HG02981 (cell line): ENCODE measurements around the gene GPAM.
"Not testable (repeated sequence)": the region's sequence is repeated elsewhere in the genome, so short reads cannot be mapped to it uniquely, and the experiment has no call there.

Source experiments
- ATAC-seq: cut with Tn5 transposase; IDR thresholded peaks from one replicate; pipeline ENCODE4 v1.9.1; 2021; ENCODE audit warnings: mild to moderate bottlenecking, moderate library complexity; ENCODE audit not compliant: unreplicated experiment

Gene GPAM

GRCh38 chr10:112216966-112217365, 33.4 kb upstream of the GPAM start:
- ATAC-seq: no peak

DNA sequence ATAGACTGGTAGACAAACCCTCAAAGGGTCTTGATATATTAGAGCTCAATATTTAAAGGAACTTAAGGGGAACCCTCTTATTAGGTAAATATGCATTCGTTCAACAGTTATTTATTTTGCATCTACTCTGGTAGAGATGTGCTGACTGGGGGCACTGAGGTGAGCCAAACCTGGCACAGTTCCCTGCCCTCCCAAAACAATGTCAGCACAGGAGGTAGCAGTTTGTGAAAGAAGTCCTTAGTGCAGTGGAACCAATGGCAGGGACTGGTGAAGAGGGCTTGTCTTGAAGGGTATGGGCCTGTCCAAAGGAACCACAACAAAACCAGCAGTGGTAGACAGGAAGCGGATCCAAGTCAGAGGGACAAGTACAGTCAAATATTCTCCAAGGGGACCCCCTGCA, 32.6 kb upstream of the GPAM start:
- ATAC-seq: no peak

GRCh38 chr10:112215342-112215774, 31.8 kb upstream of the GPAM start:
- ATAC-seq: no peak

GRCh38 chr10:112214298-112214926, 30.8 kb upstream of the GPAM start:
- no peak for ATAC-seq

DNA sequence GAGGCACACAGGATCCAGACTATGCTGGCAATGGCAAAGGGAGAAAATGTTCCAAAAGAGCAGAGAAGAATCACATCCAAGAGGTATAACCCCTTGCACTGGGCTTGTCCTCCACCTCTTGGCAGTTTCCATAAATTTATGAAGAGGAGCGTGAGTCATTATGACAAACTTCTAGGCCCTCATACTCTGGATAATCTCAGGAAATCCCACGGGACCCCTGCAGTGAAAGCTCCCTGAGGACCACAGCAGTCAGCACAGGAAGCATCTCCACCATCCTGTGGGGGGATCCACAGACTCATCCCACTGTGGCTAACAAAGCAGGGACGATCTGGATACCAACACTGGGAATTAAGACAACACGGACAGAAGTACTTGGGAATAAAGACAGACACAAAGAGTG, 30.3 kb upstream of the GPAM start:
- ATAC-seq: no peak

- ATAC-seq: peak; percentile 53
Measured at GRCh38 chr10:112213098-112213823, 29.7 kb upstream of the GPAM start.

- ATAC-seq: no peak
Measured at GRCh38 chr10:112210666-112211065, 27.1 kb upstream of the GPAM start.

DNA sequence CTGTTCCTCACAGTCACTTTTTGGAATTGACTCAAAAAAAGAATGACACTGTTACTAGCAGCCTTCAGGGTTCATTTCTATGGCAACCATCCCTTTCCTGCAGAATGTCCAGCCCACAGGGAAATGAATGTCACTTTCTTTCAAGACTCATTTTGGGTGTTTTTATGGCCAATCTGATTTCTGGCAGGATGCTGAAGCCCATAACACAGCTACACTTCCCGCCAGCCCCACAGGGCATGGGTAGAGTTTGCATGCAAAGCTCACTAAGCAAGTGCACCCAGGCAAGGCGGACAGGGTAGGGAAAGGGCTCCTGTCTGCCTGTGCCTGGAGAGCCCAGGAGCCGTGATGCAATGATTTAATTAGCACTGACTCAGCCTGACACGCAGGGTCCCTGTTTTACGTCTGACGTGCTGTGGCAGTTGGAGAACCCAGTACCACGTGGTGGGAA, 26.1 kb upstream of the GPAM start:
- ATAC-seq: no peak

- no peak for ATAC-seq
Measured at GRCh38 chr10:112208997-112209396, 25.4 kb upstream of the GPAM start.

DNA sequence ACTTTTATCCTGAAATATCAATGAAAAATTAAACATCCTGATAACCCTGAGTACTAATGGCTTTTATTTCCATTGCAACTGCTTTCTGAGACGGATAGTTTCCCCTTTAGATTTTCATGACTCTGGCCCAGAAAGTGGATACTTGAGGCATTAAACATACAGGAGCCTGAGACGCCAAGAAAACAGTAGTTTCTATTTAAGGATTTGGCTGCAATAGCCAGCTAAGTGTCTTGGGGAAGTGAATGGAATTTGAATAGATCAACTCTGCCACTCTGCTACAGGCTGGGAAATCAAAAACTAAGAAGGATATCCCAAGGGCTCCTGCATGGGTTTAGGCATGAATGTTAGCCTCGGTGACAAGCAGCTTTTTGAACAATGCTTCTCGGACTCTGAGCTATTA, 24.7 kb upstream of the GPAM start:
- ATAC-seq: no peak

DNA sequence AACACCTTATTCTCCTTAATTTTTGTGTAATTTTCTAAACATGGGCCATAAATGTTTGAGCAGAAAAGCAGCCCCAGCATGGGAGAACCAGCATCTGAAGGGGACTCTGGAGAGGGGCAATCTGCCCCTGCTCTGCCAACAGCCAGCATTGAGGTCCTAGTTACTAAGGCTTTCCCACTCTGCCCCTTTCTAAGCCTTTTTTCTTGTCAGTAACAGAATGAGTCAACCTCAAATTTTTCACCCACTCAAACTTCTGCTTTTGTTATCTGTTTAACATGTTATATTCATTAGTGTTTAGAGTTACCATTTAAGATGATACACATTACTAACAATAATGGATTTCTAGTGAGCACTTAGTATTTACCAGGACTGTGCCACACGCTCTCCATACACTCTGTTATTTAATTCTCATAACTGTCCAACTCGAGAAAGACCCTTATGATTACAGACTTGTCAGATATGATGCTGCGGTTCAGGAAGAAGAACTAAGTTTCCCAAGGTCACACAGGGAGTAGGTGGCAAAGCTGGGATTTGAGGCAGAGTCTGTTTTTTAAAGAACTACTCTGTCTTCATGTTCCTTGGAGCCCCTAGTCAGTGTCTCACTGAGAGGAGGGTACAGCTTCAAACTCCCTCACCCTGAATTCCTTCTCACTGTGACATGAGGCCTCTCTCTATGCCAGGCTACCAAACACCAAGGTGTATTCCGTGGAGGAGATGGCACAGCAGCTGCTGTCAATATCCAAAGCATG, 19.9 kb upstream of the GPAM start:
- peak; percentile 58 for ATAC-seq

GRCh38 chr10:112202561-112203241, 19.1 kb upstream of the GPAM start:
- peak; percentile 90 for ATAC-seq

DNA sequence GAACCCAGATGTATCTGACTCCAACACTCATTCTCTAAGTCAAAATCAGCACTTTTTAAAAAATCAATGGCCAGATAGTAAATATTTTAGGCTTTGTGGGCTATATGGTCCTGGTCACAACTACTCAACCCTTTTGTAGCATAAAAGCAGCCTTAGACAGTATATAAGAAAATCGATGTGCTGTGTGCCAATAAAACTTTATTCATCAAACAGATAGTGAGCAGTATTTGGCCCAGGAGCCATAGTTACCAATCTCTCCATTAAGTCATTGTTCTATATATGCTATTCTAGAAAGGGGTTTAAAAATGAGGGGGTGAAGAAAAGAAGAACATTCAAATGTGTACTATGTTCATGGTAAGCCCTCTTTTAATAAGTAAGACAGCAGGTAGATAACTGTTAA, 18.5 kb upstream of the GPAM start:
- no peak for ATAC-seq

DNA sequence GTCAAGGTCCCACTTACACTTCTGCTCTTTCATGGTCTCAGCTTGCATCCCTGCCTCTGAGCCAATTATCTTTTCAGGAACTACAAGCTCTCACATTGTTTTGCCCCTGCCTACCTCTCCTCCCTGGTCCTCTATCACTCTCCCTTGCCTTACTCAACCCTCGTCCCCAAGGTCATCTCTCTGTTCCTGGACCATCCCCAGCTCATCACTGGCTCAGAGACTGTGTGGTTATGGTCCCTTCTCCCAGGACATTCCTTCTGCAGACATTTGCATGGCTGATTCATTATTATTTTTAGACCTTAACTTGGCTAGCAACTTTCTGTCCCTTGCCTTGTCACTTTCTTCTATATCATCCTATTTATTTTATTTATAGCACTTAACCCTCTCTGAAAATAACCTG, 17.8 kb upstream of the GPAM start:
- ATAC-seq: no peak

DNA sequence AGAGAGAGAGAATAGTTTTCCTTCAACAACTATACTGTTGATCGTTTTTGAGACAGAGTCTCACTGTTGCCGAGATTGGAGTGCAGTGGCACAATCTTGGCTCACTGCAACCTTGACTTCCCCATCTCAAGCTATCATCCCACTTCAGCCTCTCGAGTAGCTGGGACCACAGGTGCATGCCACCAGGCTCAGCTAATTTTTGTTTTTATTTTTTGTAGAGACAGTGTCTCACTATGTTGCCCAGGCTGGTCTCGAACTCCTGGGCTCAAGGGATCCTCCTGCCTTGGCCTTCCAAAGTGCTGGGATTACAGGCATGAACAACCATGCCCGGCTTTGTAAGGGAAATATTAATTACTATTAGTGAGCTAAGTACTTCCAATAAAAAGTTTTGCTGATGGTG, 16.7 kb upstream of the GPAM start:
- not testable (repeated sequence) for ATAC-seq

- ATAC-seq: not testable (repeated sequence)
Measured at GRCh38 chr10:112197662-112198061, 14.1 kb upstream of the GPAM start.

- ATAC-seq: no peak
Measured at GRCh38 chr10:112195224-112195623, 11.7 kb upstream of the GPAM start.

DNA sequence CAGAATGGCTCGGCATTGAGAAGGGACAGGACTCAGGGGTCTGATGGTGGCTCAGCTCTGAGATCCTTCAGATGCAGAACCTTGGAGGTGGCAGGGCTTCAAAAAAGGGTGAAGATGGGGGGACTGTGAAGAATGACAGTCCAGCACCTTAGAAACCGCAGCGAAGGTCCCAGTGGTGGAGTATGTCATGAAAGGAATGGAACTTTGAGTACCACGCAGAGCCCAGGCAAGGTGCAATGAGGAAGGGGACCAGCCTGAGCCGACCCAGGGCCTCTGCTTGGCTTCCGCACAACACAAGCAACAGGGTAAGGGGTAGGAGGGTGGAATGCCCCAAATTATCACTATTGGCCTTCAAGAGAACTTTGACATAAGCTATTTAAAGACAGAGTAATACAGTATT, 8.2 kb upstream of the GPAM start:
- no peak for ATAC-seq

DNA sequence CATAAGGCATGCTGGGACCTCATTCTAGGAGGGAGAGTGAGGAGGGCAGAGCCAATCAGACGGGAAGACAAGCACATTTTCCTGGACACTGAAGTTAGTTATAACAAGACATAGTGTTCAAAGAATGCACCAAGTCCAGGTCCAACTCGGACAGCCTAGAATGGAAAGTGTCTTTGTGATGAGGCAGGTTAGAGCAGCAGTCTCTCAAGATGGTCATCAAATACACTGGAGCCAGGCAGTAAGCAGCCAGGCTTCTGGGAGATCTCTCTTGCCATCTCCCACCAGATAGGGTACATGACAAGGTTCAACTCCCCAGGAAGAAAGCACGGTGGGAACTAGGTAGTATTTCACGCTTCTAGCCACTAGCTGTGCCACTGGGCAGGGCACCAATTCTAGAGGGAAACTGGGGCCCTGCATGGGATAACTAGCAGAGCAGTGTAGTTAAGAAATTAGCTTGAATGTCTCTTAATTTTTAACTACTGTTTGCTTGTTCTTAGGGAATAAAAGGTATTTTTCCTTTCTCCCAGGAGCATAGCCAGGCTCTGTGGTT, 7.6 kb upstream of the GPAM start:
- no peak for ATAC-seq

DNA sequence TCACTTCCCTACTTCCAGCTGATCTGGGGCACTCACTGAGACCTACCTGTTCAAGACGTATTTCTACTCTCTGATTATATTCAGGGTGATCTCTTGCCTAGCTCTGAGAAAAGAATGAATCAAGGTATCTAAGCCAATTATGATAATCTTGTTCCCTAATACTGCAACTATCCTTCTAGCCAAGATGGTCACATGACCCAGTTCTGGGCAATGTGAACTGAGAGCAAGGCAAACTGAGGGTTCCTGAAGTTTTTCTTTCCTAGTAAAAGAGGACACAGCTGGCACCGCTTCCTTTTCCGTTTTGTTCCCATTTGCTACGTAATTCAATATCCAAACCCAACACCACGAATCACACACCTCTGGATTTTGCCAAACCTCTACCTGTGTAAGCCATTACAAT, 5.9 kb upstream of the GPAM start:
- no peak for ATAC-seq

DNA sequence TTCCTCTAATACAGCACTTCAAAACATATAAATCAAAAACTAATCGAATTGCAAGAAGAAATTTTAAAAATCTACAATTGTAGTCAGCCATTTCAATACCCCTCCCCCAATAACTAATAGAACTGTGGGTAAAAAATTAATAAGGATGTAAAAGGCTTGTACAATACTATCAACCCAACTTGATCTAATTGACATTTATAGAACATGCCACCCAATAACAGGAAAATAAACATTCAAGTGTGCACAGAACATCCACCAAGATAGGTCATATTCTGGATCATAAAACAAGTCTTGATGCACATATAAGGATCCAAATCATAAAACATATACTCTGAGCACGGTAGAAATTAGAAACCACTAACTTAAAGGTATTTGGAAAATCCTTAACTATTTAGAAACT, 4.0 kb upstream of the GPAM start:
- no peak for ATAC-seq
